ENCODE measurements around the gene KPNA1.
"Not testable (repeated sequence)": the region's sequence is repeated elsewhere in the genome, so short reads cannot be mapped to it uniquely, and the experiment has no call there.

GRCh38 chr3:122508944-122509343, 5.8 kb downstream of the KPNA1 start:
- TF ChIP-seq CTCF (conservative IDR thresholded peaks at IDR 0.05; ENCODE audit: low read depth, low read length); EZH2 (IDR thresholded peaks at IDR 0.05; ENCODE audit: low read length, unreplicated experiment); EZH2phosphoT487 (IDR thresholded peaks at IDR 0.05; ENCODE audit: borderline replicate concordance, low read length): not testable (repeated sequence)

All from PC-3 (cell line).